HepG2 (cell line): Measurements from ENCODE around the gene VPS4B. TPM values are rescaled to one million over a fixed set of nuclear protein-coding genes. Genes with fewer than 3 reads are reported as not detected.

Source experiments
- AGO2 ChIP-seq: fragments of 200-400 bp; formaldehyde crosslinking; optimal IDR thresholded peaks from 2 replicates; pipeline ENCODE3; 2017; ENCODE audit warnings: mild to moderate bottlenecking, low read depth, low read length, moderate library complexity
- E2F1 ChIP-seq: sonication (generic); formaldehyde crosslinking; IDR thresholded peaks from 2 replicates; pipeline ENCODE4 v1.5.0; 2020; ENCODE audit warnings: missing genetic modification reagents
- ETV5 ChIP-seq: IDR thresholded peaks from 2 replicates; pipeline ENCODE4 v1.6.1; 2018; ENCODE audit warnings: missing biosample characterization, missing genetic modification reagents, inconsistent platforms, borderline replicate concordance
- HES4 ChIP-seq: sonication (generic); formaldehyde crosslinking; IDR thresholded peaks from 2 replicates; pipeline ENCODE4 v1.9.0; 2021; ENCODE audit warnings: mild to moderate bottlenecking, missing genetic modification reagents, borderline replicate concordance
- MTF1 ChIP-seq: sonication (generic); formaldehyde crosslinking; IDR thresholded peaks from 2 replicates; pipeline ENCODE4 v1.5.0; 2020; ENCODE audit warnings: missing genetic modification reagents
- PHF5A ChIP-seq: IDR thresholded peaks from one replicate; pipeline ENCODE4 v1.6.1; 2018; ENCODE audit warnings: low read depth, missing genetic modification reagents; ENCODE audit not compliant: unreplicated experiment
- PITX1 ChIP-seq: sonication (generic); formaldehyde crosslinking; IDR thresholded peaks from 2 replicates; pipeline ENCODE4 v1.5.1; 2020; ENCODE audit warnings: mild to moderate bottlenecking, missing genetic modification reagents
- SAFB2 ChIP-seq: sonication (generic); formaldehyde crosslinking; IDR thresholded peaks from 2 replicates; pipeline ENCODE4 v1.5.1; 2020; ENCODE audit warnings: missing genetic modification reagents, low read depth, mild to moderate bottlenecking, borderline replicate concordance
- TBL1XR1 ChIP-seq: fragments of 150-350 bp; IDR thresholded peaks from 2 replicates; pipeline ENCODE4 v1.6.1; 2014; ENCODE audit warnings: borderline replicate concordance, low read length; ENCODE audit not compliant: partially characterized antibody
- TEAD3 ChIP-seq: optimal IDR thresholded peaks from 2 replicates; pipeline ENCODE3; 2016; ENCODE audit warnings: borderline replicate concordance
- ZNF382 ChIP-seq: sonication (generic); formaldehyde crosslinking; IDR thresholded peaks from 2 replicates; pipeline ENCODE4 v1.5.0; 2020; ENCODE audit warnings: missing genetic modification reagents, mild to moderate bottlenecking, borderline replicate concordance
- ZNF644 ChIP-seq: IDR thresholded peaks from 2 replicates; pipeline ENCODE4 v1.6.1; 2016; ENCODE audit warnings: low read depth
- ZNF724P ChIP-seq: sonication (generic); formaldehyde crosslinking; IDR thresholded peaks from 2 replicates; pipeline ENCODE4 v1.8.0; 2022; ENCODE audit warnings: missing genetic modification reagents, borderline replicate concordance
- ZNF740 ChIP-seq: sonication (generic); formaldehyde crosslinking; IDR thresholded peaks from 2 replicates; pipeline ENCODE4 v1.4.0; 2020; ENCODE audit warnings: missing genetic modification reagents
- polyA plus RNA-seq, 8 experiments: library from polyadenylated mRNA; depleted of rRNA in 3 of 8; stranded (reverse) in 7 of 8; unstranded in 1 of 8; fragments of >200 nt; fragmentation: Illumina TruSeq in 4 of 8; extraction: Trizol in 4 of 8; gene quantifications; 2 replicates each; pipeline versions ENCODE4 v1.2.1 to v1.2.3, GENCODE V29; 2011 to 2016; ENCODE audit warnings: low read depth in 4 of 8, missing spikeins in 1 of 8, mixed read lengths in 1 of 8; ENCODE audit not compliant: insufficient read depth in 1 of 8
- total RNA-seq, 5 experiments: library from RNA; depleted of rRNA; stranded (reverse); fragments of >200 nt; fragmentation: Illumina TruSeq; extraction: Trizol; gene quantifications; 2 replicates each; pipeline ENCODE4 v1.2.3, GENCODE V29; 2016; ENCODE audit warnings: low read depth in 1 of 5

VPS4B gene
- total and polyA plus RNA-seq, 2 of the 13 experiments (the other 11 are each of a cell fraction or from before 2014, with no cell fraction given): 12.8 to 25.9 TPM

GRCh38 chr18:63366213-63367052, 55.8 kb downstream of the VPS4B start (continued):
- TF ChIP-seq PITX1 (CRISPR knock-in tag) (no peak), AGO2 (no peak), SAFB2 (CRISPR knock-in tag) (0 out of 2 replicates have a peak, but pooled peaks have one; percentile 2), ZNF724P (no peak), TEAD3 (peak; percentile 23), ZNF644 (CRISPR knock-in tag) (no peak), ZNF740 (no peak), HES4 (CRISPR knock-in tag) (peak; percentile 23; the same call in 1 of the 2 replicates), E2F1 (no peak), ETV5 (CRISPR knock-in tag) (peak; percentile 79), TBL1XR1 (no peak), MTF1 (CRISPR knock-in tag) (no peak), ZNF382 (CRISPR knock-in tag) (no peak), PHF5A (CRISPR knock-in tag) (no peak)
- TF ChIP-seq, all 625 proteins: peak for 60
